ENCODE data around the gene KMT2A.

DNA sequence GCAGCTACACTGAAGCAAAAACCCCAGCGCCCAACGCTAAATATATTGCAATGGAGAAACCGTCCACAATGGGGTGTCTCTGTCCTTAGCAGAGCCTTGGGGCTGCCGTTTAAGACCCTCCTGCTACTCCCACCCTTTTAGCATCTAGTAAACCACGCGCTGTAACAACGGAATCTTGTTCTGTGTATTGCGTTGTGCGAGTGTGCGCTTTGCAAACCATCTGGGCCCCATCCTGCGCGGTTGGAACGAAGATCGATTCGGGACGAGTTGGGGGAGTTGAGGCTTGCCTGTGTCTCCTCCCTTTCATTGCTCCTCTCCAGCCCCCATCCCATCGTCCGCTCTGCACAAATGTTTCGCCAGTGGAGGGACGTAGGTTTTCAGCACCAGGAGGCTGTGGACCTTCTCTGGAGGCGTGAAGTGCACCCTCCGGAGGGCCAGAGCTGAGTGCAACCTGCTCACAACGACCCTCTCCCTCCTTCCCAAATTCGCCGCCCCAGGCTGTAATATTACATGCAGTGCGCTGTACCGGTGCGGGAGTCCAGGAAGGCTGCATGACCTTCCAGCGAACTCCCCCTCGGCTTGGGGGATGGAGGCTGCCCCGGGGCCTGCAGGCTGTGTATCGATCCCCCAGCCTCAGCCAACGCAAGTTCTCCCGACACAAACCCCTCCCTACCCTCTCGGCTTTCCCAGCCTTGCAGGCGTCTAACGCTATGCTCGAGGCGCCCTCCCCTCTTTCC is 1.6 kb upstream of the KMT2A start:
- TF ChIP-seq POLR2A (IDR thresholded peaks at IDR 0.05; ENCODE audit: borderline replicate concordance, extremely low read depth, insufficient read depth, insufficient read length) (no peak), EZH2 (IDR thresholded peaks at IDR 0.05) (no peak), POLR2AphosphoS5 (IDR thresholded peaks at IDR 0.05; ENCODE audit: low read depth, low read length) (no peak)
- TF ChIP-seq, protein P1, sequence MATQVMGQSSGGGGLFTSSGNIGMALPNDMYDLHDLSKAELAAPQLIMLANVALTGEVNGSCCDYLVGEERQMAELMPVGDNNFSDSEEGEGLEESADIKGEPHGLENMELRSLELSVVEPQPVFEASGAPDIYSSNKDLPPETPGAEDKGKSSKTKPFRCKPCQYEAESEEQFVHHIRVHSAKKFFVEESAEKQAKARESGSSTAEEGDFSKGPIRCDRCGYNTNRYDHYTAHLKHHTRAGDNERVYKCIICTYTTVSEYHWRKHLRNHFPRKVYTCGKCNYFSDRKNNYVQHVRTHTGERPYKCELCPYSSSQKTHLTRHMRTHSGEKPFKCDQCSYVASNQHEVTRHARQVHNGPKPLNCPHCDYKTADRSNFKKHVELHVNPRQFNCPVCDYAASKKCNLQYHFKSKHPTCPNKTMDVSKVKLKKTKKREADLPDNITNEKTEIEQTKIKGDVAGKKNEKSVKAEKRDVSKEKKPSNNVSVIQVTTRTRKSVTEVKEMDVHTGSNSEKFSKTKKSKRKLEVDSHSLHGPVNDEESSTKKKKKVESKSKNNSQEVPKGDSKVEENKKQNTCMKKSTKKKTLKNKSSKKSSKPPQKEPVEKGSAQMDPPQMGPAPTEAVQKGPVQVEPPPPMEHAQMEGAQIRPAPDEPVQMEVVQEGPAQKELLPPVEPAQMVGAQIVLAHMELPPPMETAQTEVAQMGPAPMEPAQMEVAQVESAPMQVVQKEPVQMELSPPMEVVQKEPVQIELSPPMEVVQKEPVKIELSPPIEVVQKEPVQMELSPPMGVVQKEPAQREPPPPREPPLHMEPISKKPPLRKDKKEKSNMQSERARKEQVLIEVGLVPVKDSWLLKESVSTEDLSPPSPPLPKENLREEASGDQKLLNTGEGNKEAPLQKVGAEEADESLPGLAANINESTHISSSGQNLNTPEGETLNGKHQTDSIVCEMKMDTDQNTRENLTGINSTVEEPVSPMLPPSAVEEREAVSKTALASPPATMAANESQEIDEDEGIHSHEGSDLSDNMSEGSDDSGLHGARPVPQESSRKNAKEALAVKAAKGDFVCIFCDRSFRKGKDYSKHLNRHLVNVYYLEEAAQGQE (IDR thresholded peaks at IDR 0.05; ENCODE audit: low read depth) = no peak; the same call in 1 of the 2 replicates
- TF ChIP-seq, protein P2, sequence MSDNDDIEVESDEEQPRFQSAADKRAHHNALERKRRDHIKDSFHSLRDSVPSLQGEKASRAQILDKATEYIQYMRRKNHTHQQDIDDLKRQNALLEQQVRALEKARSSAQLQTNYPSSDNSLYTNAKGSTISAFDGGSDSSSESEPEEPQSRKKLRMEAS (IDR thresholded peaks at IDR 0.05) = no peak
